Right lobe of liver (tissue), 6 donors: Measurements from ENCODE around the gene RPUSD1. TPM values are rescaled to one million over a fixed set of nuclear protein-coding genes. Genes with fewer than 3 reads are reported as not detected.

Source experiments
- ATAC-seq, 4 donors: fragments of 200-7000 bp; cut with Tn5 transposase; one replicate each; pipeline ENCODE4 v1.9.1; 2020; ENCODE audit warnings: mild to moderate bottlenecking in 4 of 4, moderate library complexity in 4 of 4
- DNase-seq, 3 donors: peaks; one replicate each; pipeline ENCODE4 v3.0.0-alpha.2; 2020
- H3K27ac ChIP-seq, 3 donors: fragments of 200-600 bp; one replicate each; pipeline ENCODE4 v1.8.0; 2022
- H3K27me3 ChIP-seq, 2 donors: fragments of 200-600 bp; one replicate each; pipeline ENCODE4 v1.8.0; 2022
- H3K36me3 ChIP-seq, 4 donors: fragments of 200-600 bp; sonication (generic) in 1 of 4; one replicate each; pipeline versions ENCODE4 v1.5.1 to v1.8.0; 2017 to 2022; ENCODE audit warnings: control low read depth in 1 of 4
- H3K4me1 ChIP-seq, 4 donors: fragments of 200-600 bp; sonication (generic) in 1 of 4; one replicate each; pipeline versions ENCODE4 v1.5.1 to v1.8.0; 2017 to 2022; ENCODE audit warnings: control low read depth in 1 of 4
- H3K4me3 ChIP-seq, 3 donors: fragments of 200-600 bp; one replicate each; pipeline ENCODE4 v1.8.0; 2022
- H3K9me3 ChIP-seq, 4 donors: fragments of 200-600 bp; sonication (generic) in 1 of 4; one replicate each; pipeline versions ENCODE4 v1.5.1 to v1.8.0; 2017 to 2022; ENCODE audit warnings: control low read depth in 1 of 4
- POLR2A ChIP-seq: fragments of 450-650 bp; IDR thresholded peaks from one replicate; pipeline ENCODE4 v1.6.1; 2017; ENCODE audit warnings: antibody characterized with exemption, mild to moderate bottlenecking
- WGBS: methylation state at CpG from one replicate; pipeline ENCODE4 v1.1.6; 2018; ENCODE audit warnings: low coverage, low lambda C conversion rate; ENCODE audit not compliant: insufficient coverage; ENCODE audit errors: missing lambda C conversion rate; 5-methylcytosine and 5-hydroxymethylcytosine counted together
- intact Hi-C, 2 donors: fragments of 100-400 bp; cut with DNase I; formaldehyde crosslinking; loops; one replicate each; pipeline versions ENCODE4 v1.11.2 to v1.14.1; 2022
- total RNA-seq, 6 experiments: library from RNA; depleted of rRNA in 2 of 6; stranded (reverse); fragments of >200 nt in 2 of 6; fragmentation: NEBNext Ultra II Directional in 3 of 6; extraction: Animal tissue kit (Norgen Biotek cat#: 25700) in 3 of 6; gene quantifications; one replicate each; pipeline versions ENCODE4 v1.1.0 to v1.2.4, GENCODE V29; 2016 to 2023
- TF ChIP-seq, protein P1 (sequence below), 4 donors: fragments of 200-600 bp in 3 of 4; fragments of 450-650 bp in 1 of 4; IDR thresholded peaks; one replicate each; pipeline versions ENCODE4 v1.5.1 to v1.8.0; 2016 to 2022; ENCODE audit warnings: antibody characterized with exemption in 4 of 4, mild to moderate bottlenecking in 2 of 4
- donor health status: DM: no; HTN: yes; CAD: no.
- donor health status: DM: no; HTN: no; CAD: no.
- donor health status: DM: no; HTN: no; CAD: no.
- donor health status: DM: no; HTN: yes; CAD: no.
- donor health status: DM: no; HTN: yes; CAD: no.

Gene RPUSD1
- total RNA-seq, 6 experiments from 2014 or later, result 5.1 to 16.2 (median 6.6) TPM

GRCh38 chr16:798666-799065 is 10.5 kb upstream of the RPUSD1 start:
- no peak for TF ChIP-seq POLR2A
- TF ChIP-seq, protein P1, sequence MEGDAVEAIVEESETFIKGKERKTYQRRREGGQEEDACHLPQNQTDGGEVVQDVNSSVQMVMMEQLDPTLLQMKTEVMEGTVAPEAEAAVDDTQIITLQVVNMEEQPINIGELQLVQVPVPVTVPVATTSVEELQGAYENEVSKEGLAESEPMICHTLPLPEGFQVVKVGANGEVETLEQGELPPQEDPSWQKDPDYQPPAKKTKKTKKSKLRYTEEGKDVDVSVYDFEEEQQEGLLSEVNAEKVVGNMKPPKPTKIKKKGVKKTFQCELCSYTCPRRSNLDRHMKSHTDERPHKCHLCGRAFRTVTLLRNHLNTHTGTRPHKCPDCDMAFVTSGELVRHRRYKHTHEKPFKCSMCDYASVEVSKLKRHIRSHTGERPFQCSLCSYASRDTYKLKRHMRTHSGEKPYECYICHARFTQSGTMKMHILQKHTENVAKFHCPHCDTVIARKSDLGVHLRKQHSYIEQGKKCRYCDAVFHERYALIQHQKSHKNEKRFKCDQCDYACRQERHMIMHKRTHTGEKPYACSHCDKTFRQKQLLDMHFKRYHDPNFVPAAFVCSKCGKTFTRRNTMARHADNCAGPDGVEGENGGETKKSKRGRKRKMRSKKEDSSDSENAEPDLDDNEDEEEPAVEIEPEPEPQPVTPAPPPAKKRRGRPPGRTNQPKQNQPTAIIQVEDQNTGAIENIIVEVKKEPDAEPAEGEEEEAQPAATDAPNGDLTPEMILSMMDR (IDR thresholded peaks at IDR 0.05), result no peak
- Histone ChIP-seq H3K27me3 (no peaks in the 10 kb centered on the region), H3K4me1 (no peaks in the 10 kb centered on the region), H3K27ac (no peak overlapping the region), H3K4me3 (no peak overlapping the region), H3K36me3 (no peaks in the 10 kb centered on the region), H3K9me3 (no peaks in the 10 kb centered on the region)
- intact Hi-C loops, result no loop called here
- DNase-seq, result no peak
- 89% methylated on average over 4 of the region's 19 CpGs for WGBS
- ATAC-seq, result no peak

DNA sequence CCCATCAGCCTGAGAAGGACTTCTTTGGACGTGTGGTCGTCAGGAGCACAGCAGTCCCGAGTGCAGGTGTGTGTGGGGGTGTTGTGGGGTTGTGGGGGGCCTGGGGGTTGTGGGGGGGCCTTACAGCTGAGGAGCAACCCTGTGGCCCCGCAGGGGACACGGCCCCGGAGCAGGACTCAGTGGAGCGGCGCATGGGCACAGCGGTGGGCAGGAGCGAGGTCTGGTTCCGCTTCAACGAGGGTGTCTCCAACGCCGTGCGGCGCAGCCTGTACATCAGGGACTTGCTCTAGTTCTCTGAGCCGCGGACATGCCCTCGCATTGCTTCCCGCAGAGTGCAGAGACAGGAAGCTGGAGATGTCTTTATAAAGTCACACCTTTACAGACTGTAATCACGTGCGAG is 9.5 kb upstream of the RPUSD1 start:
- Histone ChIP-seq H3K27me3 (no peaks in the 10 kb centered on the region), H3K36me3 (no peaks in the 10 kb centered on the region), H3K4me3 (no peak overlapping the region), H3K9me3 (no peaks in the 10 kb centered on the region), H3K27ac (no peak overlapping the region), H3K4me1 (no peaks in the 10 kb centered on the region)
- TF ChIP-seq, protein P1 (IDR thresholded peaks at IDR 0.05), result no peak
- TF ChIP-seq POLR2A, result no peak
- intact Hi-C loops, result no loop called here
- WGBS, result 100% methylated on average over 6 of the region's 22 CpGs
- DNase-seq, result no peak
- ATAC-seq, result no peak

DNA sequence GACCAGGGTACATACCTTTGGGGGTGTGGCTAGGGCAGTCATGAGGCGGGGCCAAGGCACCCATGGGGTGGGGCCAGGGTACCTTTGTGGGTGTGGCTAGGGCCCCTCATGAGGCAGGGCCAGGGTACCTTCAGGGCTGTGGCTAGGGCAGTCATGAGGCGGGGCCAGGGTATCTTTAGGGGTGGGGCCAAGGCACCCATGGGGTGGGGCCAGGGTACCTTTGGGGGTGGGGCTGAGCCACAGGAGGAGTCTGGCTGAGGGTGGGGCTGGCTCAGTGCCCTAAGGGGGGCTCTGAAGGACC is 8.9 kb upstream of the RPUSD1 start:
- no peaks in the 10 kb centered on the region for H3K36me3 ChIP-seq
- no peak overlapping the region for H3K4me3 ChIP-seq
- DNase-seq, result no peak
- no peaks in the 10 kb centered on the region for H3K4me1 ChIP-seq
- no peak for ATAC-seq
- TF ChIP-seq, protein P1 (IDR thresholded peaks at IDR 0.05), result no peak
- no peak for TF ChIP-seq POLR2A
- intact Hi-C loops, result no loop called here
- H3K27me3 ChIP-seq, result no peaks in the 10 kb centered on the region
- no peak overlapping the region for H3K27ac ChIP-seq
- no peaks in the 10 kb centered on the region for H3K9me3 ChIP-seq
- WGBS, result no CpG with 5 or more reads among the region's 2 CpGs

- intact Hi-C loops, result no loop called here
- ATAC-seq (no peak), DNase-seq (no peak)
- H3K9me3 ChIP-seq, result no peaks in the 10 kb centered on the region
- no peaks in the 10 kb centered on the region for H3K27me3 ChIP-seq
- no peaks in the 10 kb centered on the region for H3K36me3 ChIP-seq
- 94% methylated on average over 13 of the region's 38 CpGs for WGBS
- no peak overlapping the region for H3K27ac ChIP-seq
- H3K4me1 ChIP-seq, result no peaks in the 10 kb centered on the region
- no peak overlapping the region for H3K4me3 ChIP-seq
- TF ChIP-seq, protein P1 (IDR thresholded peaks at IDR 0.05), result no peak
- no peak for TF ChIP-seq POLR2A
Measured at GRCh38 chr16:796296-797119, 8.3 kb upstream of the RPUSD1 start.
